ENCODE data around the gene HSDL2.

Gene HSDL2

GRCh38 chr9:112437406-112437805, 57.5 kb downstream of the HSDL2 start:
- Histone ChIP-seq H3K4me3 (replicated peaks; ENCODE audit: low read depth, low read length) (no peak overlapping the region), H3K27me3 (replicated peaks; ENCODE audit: control insufficient read depth, insufficient read depth, low read length) (no peaks in the 10 kb centered on the region), H3K36me3 (ENCODE audit: control insufficient read depth, insufficient read depth, low read length) (no peaks in the 10 kb centered on the region; the same call in 1 of the 2 replicates)
- TF ChIP-seq CTCF (IDR thresholded peaks at IDR 0.05; ENCODE audit: insufficient read depth, low read length, poor library complexity, severe bottlenecking) = no peak
- DNase-seq (ENCODE audit: extremely low read depth, insufficient read length) = no peak

GRCh38 chr9:112439171-112439570, 59.3 kb downstream of the HSDL2 start:
- TF ChIP-seq CTCF (IDR thresholded peaks at IDR 0.05; ENCODE audit: insufficient read depth, low read length, poor library complexity, severe bottlenecking) = no peak
- H3K4me3 ChIP-seq (replicated peaks; ENCODE audit: low read depth, low read length) = no peak overlapping the region
- H3K36me3 ChIP-seq (ENCODE audit: control insufficient read depth, insufficient read depth, low read length) = no peaks in the 10 kb centered on the region; the same call in 1 of the 2 replicates
- no peaks in the 10 kb centered on the region for H3K27me3 ChIP-seq (replicated peaks; ENCODE audit: control insufficient read depth, insufficient read depth, low read length)
- DNase-seq (ENCODE audit: extremely low read depth, insufficient read length) = no peak

- no peaks in the 10 kb centered on the region; the same call in 1 of the 2 replicates for H3K36me3 ChIP-seq (ENCODE audit: control insufficient read depth, insufficient read depth, low read length)
- H3K4me3 ChIP-seq (replicated peaks; ENCODE audit: low read depth, low read length) = no peak overlapping the region
- no peaks in the 10 kb centered on the region for H3K27me3 ChIP-seq (replicated peaks; ENCODE audit: control insufficient read depth, insufficient read depth, low read length)
- no peak for TF ChIP-seq CTCF (IDR thresholded peaks at IDR 0.05; ENCODE audit: insufficient read depth, low read length, poor library complexity, severe bottlenecking)
- no peak for DNase-seq (ENCODE audit: extremely low read depth, insufficient read length)
These were observed 59.9 kb downstream of the HSDL2 start for GRCh38 chr9:112439825-112440224.

GRCh38 chr9:112443200-112443599, 63.3 kb downstream of the HSDL2 start:
- H3K27me3 ChIP-seq (replicated peaks; ENCODE audit: control insufficient read depth, insufficient read depth, low read length) = no peaks in the 10 kb centered on the region
- peak; percentile 56 for TF ChIP-seq CTCF (IDR thresholded peaks at IDR 0.05; ENCODE audit: insufficient read depth, low read length, poor library complexity, severe bottlenecking)
- DNase-seq (ENCODE audit: extremely low read depth, insufficient read length) = no peak
- H3K4me3 ChIP-seq (replicated peaks; ENCODE audit: low read depth, low read length) = no peak overlapping the region
- no peaks in the 10 kb centered on the region; the same call in 1 of the 2 replicates for H3K36me3 ChIP-seq (ENCODE audit: control insufficient read depth, insufficient read depth, low read length)

- Histone ChIP-seq H3K27me3 (replicated peaks; ENCODE audit: control insufficient read depth, insufficient read depth, low read length) (no peaks in the 10 kb centered on the region), H3K36me3 (ENCODE audit: control insufficient read depth, insufficient read depth, low read length) (no peaks in the 10 kb centered on the region; the same call in 1 of the 2 replicates), H3K4me3 (replicated peaks; ENCODE audit: low read depth, low read length) (no peak overlapping the region)
- TF ChIP-seq CTCF (IDR thresholded peaks at IDR 0.05; ENCODE audit: insufficient read depth, low read length, poor library complexity, severe bottlenecking) = no peak
- DNase-seq (ENCODE audit: extremely low read depth, insufficient read length) = no peak
These were observed 63.7 kb downstream of the HSDL2 start for GRCh38 chr9:112443636-112444035.

- Histone ChIP-seq H3K4me3 (replicated peaks; ENCODE audit: low read depth, low read length) (no peak overlapping the region), H3K36me3 (ENCODE audit: control insufficient read depth, insufficient read depth, low read length) (no peaks in the 10 kb centered on the region; the same call in 1 of the 2 replicates), H3K27me3 (replicated peaks; ENCODE audit: control insufficient read depth, insufficient read depth, low read length) (no peaks in the 10 kb centered on the region)
- TF ChIP-seq CTCF (IDR thresholded peaks at IDR 0.05; ENCODE audit: insufficient read depth, low read length, poor library complexity, severe bottlenecking) = no peak
- DNase-seq (ENCODE audit: extremely low read depth, insufficient read length) = no peak
These were observed 65.3 kb downstream of the HSDL2 start for GRCh38 chr9:112445196-112445595.
